Measurements from ENCODE around the gene NUP205. TPM values are rescaled to one million over a fixed set of nuclear protein-coding genes. Genes with fewer than 3 reads are reported as not detected.

NUP205 gene
- total and polyA plus RNA-seq, 2 of the 13 experiments (the other 11 are each of a cell fraction or from before 2014, with no cell fraction given), result 46.2 to 87.2 TPM

GRCh38 chr7:135600226-135600625, 42.5 kb downstream of the NUP205 start (continued):
- no peak for TF ChIP-seq ZNF574 (CRISPR knock-in tag; IDR thresholded peaks at IDR 0.05)

GRCh38 chr7:135601182-135601581, 43.5 kb downstream of the NUP205 start:
- no peak overlapping the region for H3K9ac ChIP-seq (ENCODE audit: insufficient read depth, low read depth, low read length)
- peaks cover 12 to 73% of the 10 kb centered on the region in 2 experiments for H3K36me3 ChIP-seq (replicated peaks in 1 of 2; ENCODE audit: control insufficient read depth in 1 of 2, insufficient read depth in 2 of 2, low read length in 2 of 2)
- POLR2A ChIA-PET, result no interaction called here
- no peak overlapping the region for H2AFZ ChIP-seq (ENCODE audit: low read length)
- H3K4me2 ChIP-seq (ENCODE audit: low read depth, low read length), result no peak overlapping the region
- H3K79me2 ChIP-seq (ENCODE audit: insufficient read depth, low read length), result no peaks in the 10 kb centered on the region
- H3K27ac ChIP-seq (ENCODE audit: extremely low read length, insufficient read depth, low read length), result no peak overlapping the region
- H3K9me3 ChIP-seq (ENCODE audit: low read length), result no peaks in the 10 kb centered on the region
- no peaks in the 10 kb centered on the region for H3K27me3 ChIP-seq (ENCODE audit: control insufficient read depth in 1 of 2, insufficient read depth in 2 of 2, low read length in 2 of 2)
- TF ChIP-seq SALL2 (CRISPR knock-in tag; IDR thresholded peaks at IDR 0.05) (no peak), ZBTB46 (CRISPR knock-in tag; IDR thresholded peaks at IDR 0.05; ENCODE audit: borderline replicate concordance) (no peak), E2F5 (CRISPR knock-in tag; conservative IDR thresholded peaks at IDR 0.05) (no peak)
- FAIRE-seq (no peak), DNase-seq (ENCODE audit: low spot score) (no peak), ATAC-seq (no peak)
- BruUV-seq (replicated peaks), result no TSS peak
- no peak overlapping the region for H3K4me3 ChIP-seq (replicated peaks in 1 of 3; ENCODE audit: insufficient read depth in 1 of 3, low read depth in 2 of 3, low read length in 3 of 3)
- intact Hi-C loops (cut with micrococcal nuclease; ENCODE audit: unreplicated experiment), result no loop called here
- no peaks in the 10 kb centered on the region for H4K20me1 ChIP-seq (ENCODE audit: insufficient read depth, low read length)
- in situ Hi-C loops (cut with HindIII; ENCODE audit: extremely low pct_ligation_motif_present, low pct_unique_long_range_greater_than_20kb), result no loop called here
- CTCF ChIA-PET (ENCODE audit: low intra/inter-chr PET ratio, low total read pairs), result no interaction called here
- no peaks in the 10 kb centered on the region for H3K4me1 ChIP-seq (ENCODE audit: insufficient read depth, low read length)

Measured in HepG2 (cell line).